Choroid plexus epithelial cell (primary cell): ENCODE data around the gene MYO9A.

ENCODE experiments used
- DNase-seq: peaks from one replicate; pipeline ENCODE4 v3.0.0-alpha.2; 2010; ENCODE audit warnings: low read depth
- H3K4me3 ChIP-seq: 2 replicates; pipeline ENCODE4 v1.5.1; 2011; ENCODE audit warnings: low read depth, mild to moderate bottlenecking, control low read depth, low read length, moderate library complexity
- TF ChIP-seq, protein P1 (sequence below): conservative IDR thresholded peaks from 2 replicates; pipeline ENCODE4 v1.5.1; 2011; ENCODE audit warnings: low read depth, mild to moderate bottlenecking, control low read depth, inconsistent platforms, low read length, moderate library complexity

Gene MYO9A

DNA sequence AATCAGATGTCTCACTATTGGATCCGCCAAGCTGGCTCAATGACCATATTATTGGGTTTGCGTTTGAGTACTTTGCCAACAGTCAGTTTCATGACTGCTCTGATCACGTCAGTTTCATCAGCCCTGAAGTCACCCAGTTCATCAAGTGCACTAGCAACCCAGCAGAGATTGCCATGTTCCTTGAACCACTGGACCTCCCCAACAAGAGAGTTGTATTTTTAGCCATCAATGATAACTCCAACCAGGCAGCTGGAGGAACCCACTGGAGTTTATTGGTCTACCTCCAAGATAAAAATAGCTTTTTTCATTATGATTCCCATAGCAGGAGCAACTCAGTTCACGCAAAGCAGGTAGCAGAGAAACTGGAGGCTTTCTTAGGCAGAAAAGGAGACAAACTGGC, 21.7 kb upstream of the MYO9A start:
- TF ChIP-seq, protein P1, sequence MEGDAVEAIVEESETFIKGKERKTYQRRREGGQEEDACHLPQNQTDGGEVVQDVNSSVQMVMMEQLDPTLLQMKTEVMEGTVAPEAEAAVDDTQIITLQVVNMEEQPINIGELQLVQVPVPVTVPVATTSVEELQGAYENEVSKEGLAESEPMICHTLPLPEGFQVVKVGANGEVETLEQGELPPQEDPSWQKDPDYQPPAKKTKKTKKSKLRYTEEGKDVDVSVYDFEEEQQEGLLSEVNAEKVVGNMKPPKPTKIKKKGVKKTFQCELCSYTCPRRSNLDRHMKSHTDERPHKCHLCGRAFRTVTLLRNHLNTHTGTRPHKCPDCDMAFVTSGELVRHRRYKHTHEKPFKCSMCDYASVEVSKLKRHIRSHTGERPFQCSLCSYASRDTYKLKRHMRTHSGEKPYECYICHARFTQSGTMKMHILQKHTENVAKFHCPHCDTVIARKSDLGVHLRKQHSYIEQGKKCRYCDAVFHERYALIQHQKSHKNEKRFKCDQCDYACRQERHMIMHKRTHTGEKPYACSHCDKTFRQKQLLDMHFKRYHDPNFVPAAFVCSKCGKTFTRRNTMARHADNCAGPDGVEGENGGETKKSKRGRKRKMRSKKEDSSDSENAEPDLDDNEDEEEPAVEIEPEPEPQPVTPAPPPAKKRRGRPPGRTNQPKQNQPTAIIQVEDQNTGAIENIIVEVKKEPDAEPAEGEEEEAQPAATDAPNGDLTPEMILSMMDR, result no peak

DNA sequence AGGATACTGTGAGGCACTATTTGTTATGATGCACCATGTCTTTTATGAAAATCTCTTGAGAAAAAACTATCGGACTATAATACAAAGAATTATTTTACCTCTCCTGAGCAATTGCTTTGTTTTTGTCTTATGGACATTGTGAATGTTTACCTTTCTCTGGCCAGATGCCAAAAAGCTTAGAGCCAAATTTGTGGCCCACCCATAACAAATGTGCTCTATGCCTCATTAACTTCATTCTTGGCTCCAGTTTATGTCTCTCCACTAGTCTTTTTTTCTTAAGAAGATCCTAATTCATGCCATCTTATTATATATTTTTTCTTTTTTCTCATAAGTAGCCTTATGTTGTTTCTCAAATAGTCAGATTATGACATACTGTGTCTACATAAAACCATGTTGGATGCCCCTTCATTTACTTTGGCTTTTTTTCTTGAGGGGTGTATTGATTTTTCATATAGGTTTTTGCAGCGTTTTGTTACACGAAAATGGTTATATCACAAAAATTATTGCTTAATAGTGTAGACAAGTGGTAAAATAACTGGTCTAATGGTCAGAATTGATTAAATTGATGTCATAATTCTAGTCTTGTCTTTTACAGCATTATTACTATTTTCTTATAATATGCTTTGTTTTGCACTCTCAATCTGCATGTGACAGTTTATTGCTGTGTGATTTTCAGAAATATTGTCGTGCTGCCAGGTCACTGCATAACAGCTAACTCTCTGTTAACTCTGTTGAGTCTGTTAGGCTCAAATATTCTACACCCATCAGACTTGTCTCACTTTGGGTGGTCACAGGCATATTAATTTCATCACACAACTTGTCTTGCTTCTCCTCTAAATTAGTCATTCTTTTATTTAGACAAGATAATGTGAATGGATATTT, 18.5 kb upstream of the MYO9A start:
- TF ChIP-seq, protein P1, result no peak
- DNase-seq, result no peak
- no peak overlapping the region for H3K4me3 ChIP-seq

More for the DNA sequence above, 21.7 kb upstream of the MYO9A start:
- DNase-seq, result no peak
- no peak overlapping the region for H3K4me3 ChIP-seq

DNA sequence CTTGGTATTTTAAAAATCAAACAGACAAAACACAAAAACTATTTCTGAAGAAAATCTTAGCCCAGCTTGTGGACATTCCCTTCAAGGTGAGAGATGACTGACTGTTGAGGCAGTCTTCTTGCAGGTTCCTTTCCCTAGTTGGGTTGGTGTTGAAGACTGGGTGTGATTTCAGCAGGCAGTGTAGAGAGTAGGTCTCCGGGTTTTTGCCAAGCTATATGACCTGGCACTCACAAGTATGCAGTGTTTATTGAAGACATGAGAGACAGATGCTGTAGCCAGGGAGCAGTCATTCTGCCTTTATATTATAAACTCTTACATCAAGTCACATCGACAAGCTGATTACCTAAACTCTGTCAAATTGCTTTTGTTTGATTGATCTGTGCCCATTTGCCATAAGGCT, 17.8 kb upstream of the MYO9A start:
- DNase-seq, result no peak
- TF ChIP-seq, protein P1, result no peak
- H3K4me3 ChIP-seq, result no peak overlapping the region

GRCh38 chr15:72133211-72133610, 15.3 kb upstream of the MYO9A start:
- no peak for DNase-seq
- no peak overlapping the region for H3K4me3 ChIP-seq
- TF ChIP-seq, protein P1, result no peak

GRCh38 chr15:72131922-72132321, 14.0 kb upstream of the MYO9A start:
- TF ChIP-seq, protein P1, result no peak
- no peak for DNase-seq

GRCh38 chr15:72130272-72130671, 12.3 kb upstream of the MYO9A start:
- no peak overlapping the region for H3K4me3 ChIP-seq
- no peak for DNase-seq
- TF ChIP-seq, protein P1, result no peak

More at GRCh38 chr15:72131922-72132321, 14.0 kb upstream of the MYO9A start:
- no peak overlapping the region for H3K4me3 ChIP-seq

DNA sequence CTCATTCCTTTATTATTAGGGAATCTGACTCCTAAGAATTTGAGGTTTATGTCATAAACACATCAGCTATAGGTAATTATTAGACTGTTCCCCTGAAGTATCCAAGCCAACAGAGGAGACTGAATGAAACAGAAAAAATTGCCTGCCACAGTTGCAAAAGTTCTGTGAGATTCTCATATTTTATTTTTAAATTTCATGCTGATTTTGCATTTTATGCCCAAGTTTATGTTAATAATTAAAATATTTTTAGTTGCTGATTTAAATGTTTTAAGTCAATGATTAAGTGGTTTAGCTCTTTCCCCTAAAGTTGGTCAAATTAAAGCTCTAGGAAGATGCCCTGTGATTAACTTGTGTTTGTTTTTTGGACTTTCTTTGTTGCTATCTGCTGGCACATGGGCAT, 10.4 kb upstream of the MYO9A start:
- no peak overlapping the region for H3K4me3 ChIP-seq
- DNase-seq, result no peak
- TF ChIP-seq, protein P1, result no peak
